H1 (cell line): Measurements from ENCODE around the gene UBE2H. TPM values are rescaled to one million over a fixed set of nuclear protein-coding genes. Genes with fewer than 3 reads are reported as not detected.

ENCODE experiments used
- CTCF ChIA-PET: fragments of 300-600 bp; sonication (Branson Sonifier 250); formaldehyde crosslinking; loops from one replicate; lab custom pipeline; 2021; ENCODE audit not compliant: partially characterized antibody; lab: Charles Lee
- POLR2A ChIA-PET: fragments of 300-600 bp; sonication (Branson Sonifier 250); formaldehyde crosslinking; loops from one replicate; lab custom pipeline; 2021; ENCODE audit warnings: inconsistent platforms; ENCODE audit not compliant: partially characterized antibody; lab: Charles Lee
- DNase-seq, 2 experiments: peaks; one replicate each; pipeline versions ENCODE4 v3.0.0 to v3.0.0-alpha.2; 2010 to 2022; ENCODE audit warnings: low spot score in 2 of 2, low read depth in 1 of 2, mixed read lengths in 1 of 2
- FAIRE-seq: peaks from 2 replicates; lab custom pipeline; 2011; peaks lifted over from hg19 to GRCh38; lab: Jason Lieb, UNC
- H2AFZ ChIP-seq: 2 replicates; pipeline ENCODE4 v1.8.1; 2012; ENCODE audit warnings: low read length, inconsistent platforms
- H2AK5ac ChIP-seq: 2 replicates; pipeline ENCODE4 v1.6.1; 2013; ENCODE audit warnings: low read depth, low read length
- H2BK120ac ChIP-seq: replicated peaks from 2 replicates; pipeline ENCODE3; 2013; ENCODE audit warnings: low read depth, low read length, inconsistent platforms
- H2BK12ac ChIP-seq: 2 replicates; pipeline ENCODE4 v1.6.1; 2013; ENCODE audit warnings: low read depth, low read length
- H2BK15ac ChIP-seq: 2 replicates; pipeline ENCODE4 v1.6.1; 2013; ENCODE audit warnings: low read length
- H2BK20ac ChIP-seq: 2 replicates; pipeline ENCODE4 v1.6.1; 2013; ENCODE audit warnings: low read length
- H2BK5ac ChIP-seq: 2 replicates; pipeline ENCODE4 v1.6.1; 2013; ENCODE audit warnings: low read depth, low read length
- H3K14ac ChIP-seq: 2 replicates; pipeline ENCODE4 v1.6.1; 2013; ENCODE audit warnings: inconsistent platforms; ENCODE audit not compliant: insufficient read length
- H3K18ac ChIP-seq: 2 replicates; pipeline ENCODE4 v1.6.1; 2013; ENCODE audit warnings: low read length; ENCODE audit errors: extremely low read depth
- H3K23ac ChIP-seq: 2 replicates; pipeline ENCODE4 v1.6.1; 2013; ENCODE audit warnings: inconsistent platforms; ENCODE audit not compliant: insufficient read length
- H3K23me2 ChIP-seq: 2 replicates; pipeline ENCODE4 v1.6.1; 2013; ENCODE audit warnings: low read depth, low read length
- H3K27ac ChIP-seq: 2 replicates; pipeline ENCODE4 v1.6.1; 2011; ENCODE audit warnings: low read depth, low read length, inconsistent platforms
- H3K27me3 ChIP-seq, 4 experiments: replicated peaks in 1 of 4; 1 replicate in 1 of 4; 2 replicates in 3 of 4; pipeline versions ENCODE4 v1.6.1 to v1.8.1; 2011 to 2013; ENCODE audit warnings: low read length in 3 of 4, mild to moderate bottlenecking in 3 of 4, inconsistent platforms in 2 of 4, mixed read lengths in 2 of 4, moderate library complexity in 1 of 4; ENCODE audit not compliant: control insufficient read depth in 3 of 4, insufficient read depth in 3 of 4; ENCODE audit errors: extremely low read depth in 1 of 4
- H3K36me3 ChIP-seq, 4 experiments: 2 replicates each; pipeline versions ENCODE4 v1.6.1 to v1.8.1; 2011 to 2013; ENCODE audit warnings: mild to moderate bottlenecking in 4 of 4, low read length in 3 of 4, moderate library complexity in 2 of 4, control low read depth in 1 of 4, inconsistent platforms in 1 of 4; ENCODE audit not compliant: insufficient read depth in 4 of 4, control insufficient read depth in 2 of 4
- H3K4ac ChIP-seq: replicated peaks from 2 replicates; pipeline ENCODE3; 2013; ENCODE audit warnings: low read length, low read depth, mixed read lengths, inconsistent platforms; ENCODE audit not compliant: insufficient read length
- H3K4me1 ChIP-seq, 4 experiments: replicated peaks in 1 of 4; 1 replicate in 1 of 4; 2 replicates in 3 of 4; pipeline versions ENCODE4 v1.6.1 to v1.8.1; 2011 to 2013; ENCODE audit warnings: low read length in 3 of 4, inconsistent platforms in 2 of 4, mixed read lengths in 1 of 4; ENCODE audit not compliant: insufficient read depth in 4 of 4, control insufficient read depth in 3 of 4
- H3K4me2 ChIP-seq, 2 experiments: 2 replicates each; pipeline versions ENCODE4 v1.6.1 to v1.8.1; 2011 to 2013; ENCODE audit warnings: low read depth in 2 of 2, low read length in 2 of 2, control low read depth in 1 of 2, inconsistent platforms in 1 of 2, mild to moderate bottlenecking in 1 of 2; ENCODE audit not compliant: insufficient read depth in 1 of 2
- H3K4me3 ChIP-seq, 4 experiments: fragments of 200-600, 300-600 bp in 1 of 4; sonication (generic), shearing (Covaris generic), sonication (Bioruptor Twin) in 1 of 4; 2 replicates each; pipeline versions ENCODE4 v1.5.1 to v1.8.1; 2011 to 2016; ENCODE audit warnings: low read length in 4 of 4, low read depth in 3 of 4, control low read depth in 2 of 4, inconsistent platforms in 2 of 4, mild to moderate bottlenecking in 2 of 4, mixed read lengths in 1 of 4, moderate library complexity in 1 of 4; ENCODE audit not compliant: insufficient read depth in 2 of 4; ENCODE audit errors: extremely low read depth in 1 of 4
- H3K56ac ChIP-seq: replicated peaks from 2 replicates; pipeline ENCODE3; 2013; ENCODE audit warnings: low read depth, mild to moderate bottlenecking, mixed read lengths, low read length, inconsistent platforms; ENCODE audit not compliant: insufficient read length
- H3K79me1 ChIP-seq: 2 replicates; pipeline ENCODE4 v1.6.1; 2013; ENCODE audit warnings: low read depth, low read length, control low read depth
- H3K79me2 ChIP-seq, 2 experiments: 2 replicates each; pipeline versions ENCODE4 v1.6.1 to v1.8.1; 2012 to 2013; ENCODE audit warnings: low read length in 2 of 2, mild to moderate bottlenecking in 2 of 2, inconsistent platforms in 1 of 2; ENCODE audit not compliant: insufficient read depth in 2 of 2, control insufficient read depth in 1 of 2
- H3K9ac ChIP-seq, 4 experiments: replicated peaks in 1 of 4; 1 replicate in 1 of 4; 2 replicates in 3 of 4; pipeline versions ENCODE4 v1.6.1 to v1.8.1; 2011 to 2013; ENCODE audit warnings: low read depth in 3 of 4, low read length in 3 of 4, control low read depth in 2 of 4, mild to moderate bottlenecking in 2 of 4, moderate library complexity in 2 of 4, inconsistent platforms in 1 of 4; ENCODE audit errors: extremely low read depth in 1 of 4
- H3K9me3 ChIP-seq, 2 experiments: 2 replicates each; pipeline versions ENCODE4 v1.6.1 to v1.8.1; 2012 to 2013; ENCODE audit warnings: mild to moderate bottlenecking in 2 of 2, moderate library complexity in 2 of 2, control low read depth in 1 of 2, inconsistent platforms in 1 of 2, low read depth in 1 of 2, low read length in 1 of 2, mixed read lengths in 1 of 2; ENCODE audit not compliant: insufficient read depth in 2 of 2
- H4K20me1 ChIP-seq, 2 experiments: replicated peaks in 1 of 2; 2 replicates each; pipeline versions ENCODE3 to v1.8.1; 2011 to 2013; ENCODE audit warnings: inconsistent platforms in 2 of 2, low read length in 2 of 2, mild to moderate bottlenecking in 1 of 2; ENCODE audit not compliant: insufficient read depth in 2 of 2, control insufficient read depth in 1 of 2
- H4K5ac ChIP-seq: 2 replicates; pipeline ENCODE4 v1.6.1; 2013; ENCODE audit warnings: low read length, low read depth, mixed read lengths, inconsistent platforms; ENCODE audit not compliant: insufficient read length
- H4K8ac ChIP-seq: 2 replicates; pipeline ENCODE4 v1.8.0; 2013; ENCODE audit warnings: mild to moderate bottlenecking, moderate library complexity, low read length, inconsistent platforms; ENCODE audit not compliant: insufficient read depth; ENCODE audit errors: extremely low read depth
- H4K91ac ChIP-seq: replicated peaks from 2 replicates; pipeline ENCODE3; 2013; ENCODE audit warnings: low read length, mixed read lengths, inconsistent platforms; ENCODE audit not compliant: insufficient read length
- ASH2L ChIP-seq: fragments of 200-600, 300-600 bp; sonication (generic); IDR thresholded peaks from one replicate; pipeline ENCODE4 v1.7.1; 2017; ENCODE audit warnings: low read length
- FOSL1 ChIP-seq: IDR thresholded peaks from 2 replicates; pipeline ENCODE4 v1.6.1; 2011; ENCODE audit warnings: mild to moderate bottlenecking, low read depth, low read length, moderate library complexity; ENCODE audit not compliant: insufficient read depth
- KDM5A ChIP-seq: fragments of 200-600 bp; IDR thresholded peaks from 2 replicates; pipeline ENCODE4 v1.7.1; 2012; ENCODE audit warnings: mild to moderate bottlenecking, low read length, inconsistent platforms, mixed read lengths
- POLR2AphosphoS5 ChIP-seq: IDR thresholded peaks from 2 replicates; pipeline ENCODE4 v1.6.1; 2011; ENCODE audit warnings: low read depth, low read length
- RNF2 ChIP-seq: fragments of 200-900, 300-1000 bp; sonication (generic); IDR thresholded peaks from 2 replicates; pipeline ENCODE4 v1.7.1; 2016; ENCODE audit warnings: borderline replicate concordance, low read depth, mild to moderate bottlenecking, antibody characterized with exemption, low read length; ENCODE audit not compliant: poor library complexity, severe bottlenecking; ENCODE audit errors: missing control alignments
- TCF12 ChIP-seq: IDR thresholded peaks from 2 replicates; pipeline ENCODE4 v1.6.1; 2011; ENCODE audit warnings: low read depth, mild to moderate bottlenecking, low read length
- WGBS, 2 experiments: shearing (Covaris generic) in 1 of 2; methylation state at CpG; one replicate each; pipeline versions ENCODE4 v1.1.6 to v1.1.7; 2013 to 2015; ENCODE audit warnings: low lambda C conversion rate in 2 of 2, mixed read lengths in 2 of 2, inconsistent platforms in 1 of 2, low coverage in 1 of 2, missing lambda C conversion rate in 1 of 2; ENCODE audit not compliant: insufficient replicate concordance in 2 of 2, insufficient coverage in 1 of 2, insufficient read length in 1 of 2; ENCODE audit errors: extremely low coverage in 1 of 2, missing lambda C conversion rate in 1 of 2; 5-methylcytosine and 5-hydroxymethylcytosine counted together
- polyA plus RNA-seq, 7 experiments: library from polyadenylated mRNA; depleted of rRNA in 3 of 7; stranded (reverse) in 5 of 7; unstranded in 2 of 7; fragments of >200 nt in 5 of 7; fragments of 200-250 nt in 2 of 7; gene quantifications; 1 replicate in 5 of 7; 2 replicates in 1 of 7; 4 replicates in 1 of 7; pipeline versions ENCODE4 v1.2.1 to v1.2.3, GENCODE V29; 2011 to 2013; ENCODE audit warnings: missing spikeins in 2 of 7, mixed read lengths in 2 of 7
- total RNA-seq: library from RNA; stranded (reverse); fragmentation: NEBNext Ultra II Directional; extraction: Animal tissue kit (Norgen Biotek cat#: 25700); gene quantifications from 2 replicates; pipeline ENCODE4 v1.2.1, GENCODE V29; 2021
- TF ChIP-seq, protein P1 (sequence below): IDR thresholded peaks from 2 replicates; pipeline ENCODE4 v1.6.1; 2012; ENCODE audit warnings: low read length, inconsistent platforms
- TF ChIP-seq, protein P2 (sequence below), 3 experiments: IDR thresholded peaks; 1 replicate in 2 of 3; 2 replicates in 1 of 3; pipeline versions ENCODE4 v1.5.1 to v1.6.1; 2011; ENCODE audit warnings: low read length in 3 of 3, mild to moderate bottlenecking in 3 of 3, inconsistent platforms in 2 of 3, low read depth in 1 of 3, moderate library complexity in 1 of 3; ENCODE audit not compliant: insufficient read depth in 1 of 3; ENCODE audit errors: control extremely low read depth in 1 of 3

Gene UBE2H
- total and polyA plus RNA-seq, 2 of the 8 experiments (the other 6 are each of a cell fraction or from before 2014, with no cell fraction given) = 30.6 to 62.2 TPM

GRCh38 chr7:129925416-129926002 lies 27.3 kb downstream of the UBE2H start:
- H2BK5ac ChIP-seq = no peak overlapping the region
- H4K8ac ChIP-seq = no peak overlapping the region
- peaks cover 0 to 62% of the 10 kb centered on the region in 2 experiments; a peak in 2 of 4 replicates for H3K79me2 ChIP-seq
- H4K91ac ChIP-seq = no peak overlapping the region
- H3K23ac ChIP-seq = no peak overlapping the region
- no peak overlapping the region for H3K4ac ChIP-seq
- no peak overlapping the region for H2BK12ac ChIP-seq
- H4K20me1 ChIP-seq = peaks cover 0 to 2% of the 10 kb centered on the region in 2 experiments
- DNase-seq = peak in 1 of 2 experiments; percentile 32
- no peak overlapping the region for H2BK120ac ChIP-seq
- H3K4me3 ChIP-seq = no peak overlapping the region
- H2BK20ac ChIP-seq = no peak overlapping the region
- 93% methylated on average over 8 of the region's 8 CpGs; no CpG with 5 or more reads in 1 of the 2 experiments for WGBS, 2 experiments
- no peak overlapping the region for H3K56ac ChIP-seq
- no peaks in the 10 kb centered on the region for H3K4me1 ChIP-seq
- no peak overlapping the region for H4K5ac ChIP-seq
- H3K23me2 ChIP-seq = no peaks in the 10 kb centered on the region; the same call in 1 of the 2 replicates
- H3K27me3 ChIP-seq = no peaks in the 10 kb centered on the region
- ChIA-PET POLR2A (no interaction called here), CTCF (no interaction called here)
- no peak overlapping the region for H3K14ac ChIP-seq
- no peak overlapping the region for H3K4me2 ChIP-seq
- peaks cover 5% of the 10 kb centered on the region; the same call in 1 of the 2 replicates for H3K79me1 ChIP-seq
- no peak overlapping the region for H2AFZ ChIP-seq
- peaks cover 0 to 20% (median 0%) of the 10 kb centered on the region in 4 experiments; a peak in 4 of 8 replicates for H3K36me3 ChIP-seq
- no peak overlapping the region for H3K9ac ChIP-seq
- H2BK15ac ChIP-seq = no peak overlapping the region
- no peak overlapping the region for H3K27ac ChIP-seq
- H2AK5ac ChIP-seq = no peak overlapping the region
- H3K9me3 ChIP-seq = no peaks in the 10 kb centered on the region
- no peak overlapping the region for H3K18ac ChIP-seq
- FAIRE-seq = no peak
- TF ChIP-seq, protein P1, sequence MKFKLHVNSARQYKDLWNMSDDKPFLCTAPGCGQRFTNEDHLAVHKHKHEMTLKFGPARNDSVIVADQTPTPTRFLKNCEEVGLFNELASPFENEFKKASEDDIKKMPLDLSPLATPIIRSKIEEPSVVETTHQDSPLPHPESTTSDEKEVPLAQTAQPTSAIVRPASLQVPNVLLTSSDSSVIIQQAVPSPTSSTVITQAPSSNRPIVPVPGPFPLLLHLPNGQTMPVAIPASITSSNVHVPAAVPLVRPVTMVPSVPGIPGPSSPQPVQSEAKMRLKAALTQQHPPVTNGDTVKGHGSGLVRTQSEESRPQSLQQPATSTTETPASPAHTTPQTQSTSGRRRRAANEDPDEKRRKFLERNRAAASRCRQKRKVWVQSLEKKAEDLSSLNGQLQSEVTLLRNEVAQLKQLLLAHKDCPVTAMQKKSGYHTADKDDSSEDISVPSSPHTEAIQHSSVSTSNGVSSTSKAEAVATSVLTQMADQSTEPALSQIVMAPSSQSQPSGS = no peak
- TF ChIP-seq, protein P2, sequence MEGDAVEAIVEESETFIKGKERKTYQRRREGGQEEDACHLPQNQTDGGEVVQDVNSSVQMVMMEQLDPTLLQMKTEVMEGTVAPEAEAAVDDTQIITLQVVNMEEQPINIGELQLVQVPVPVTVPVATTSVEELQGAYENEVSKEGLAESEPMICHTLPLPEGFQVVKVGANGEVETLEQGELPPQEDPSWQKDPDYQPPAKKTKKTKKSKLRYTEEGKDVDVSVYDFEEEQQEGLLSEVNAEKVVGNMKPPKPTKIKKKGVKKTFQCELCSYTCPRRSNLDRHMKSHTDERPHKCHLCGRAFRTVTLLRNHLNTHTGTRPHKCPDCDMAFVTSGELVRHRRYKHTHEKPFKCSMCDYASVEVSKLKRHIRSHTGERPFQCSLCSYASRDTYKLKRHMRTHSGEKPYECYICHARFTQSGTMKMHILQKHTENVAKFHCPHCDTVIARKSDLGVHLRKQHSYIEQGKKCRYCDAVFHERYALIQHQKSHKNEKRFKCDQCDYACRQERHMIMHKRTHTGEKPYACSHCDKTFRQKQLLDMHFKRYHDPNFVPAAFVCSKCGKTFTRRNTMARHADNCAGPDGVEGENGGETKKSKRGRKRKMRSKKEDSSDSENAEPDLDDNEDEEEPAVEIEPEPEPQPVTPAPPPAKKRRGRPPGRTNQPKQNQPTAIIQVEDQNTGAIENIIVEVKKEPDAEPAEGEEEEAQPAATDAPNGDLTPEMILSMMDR (IDR thresholded peaks at IDR 0.05; ENCODE audit: control extremely low read depth in 1 of 3, insufficient read depth in 1 of 3, low read depth in 1 of 3, low read length in 3 of 3) = no peak
- TF ChIP-seq TCF12 (no peak), KDM5A (no peak), RNF2 (no peak), POLR2AphosphoS5 (no peak), FOSL1 (no peak), ASH2L (no peak)
